HG02852 (cell line): ENCODE measurements around the gene RFX6.
A peak's percentile ranks its signal among the peaks of the same experiment; 100 is the strongest.

Experiments used
- ATAC-seq: cut with Tn5 transposase; IDR thresholded peaks from one replicate; pipeline ENCODE4 v1.9.1; 2021; ENCODE audit warnings: mild to moderate bottlenecking, moderate library complexity; ENCODE audit not compliant: unreplicated experiment

The RFX6 gene

GRCh38 chr6:116969211-116969863 is 92.3 kb downstream of the RFX6 start:
- ATAC-seq, result peak; percentile 80

DNA sequence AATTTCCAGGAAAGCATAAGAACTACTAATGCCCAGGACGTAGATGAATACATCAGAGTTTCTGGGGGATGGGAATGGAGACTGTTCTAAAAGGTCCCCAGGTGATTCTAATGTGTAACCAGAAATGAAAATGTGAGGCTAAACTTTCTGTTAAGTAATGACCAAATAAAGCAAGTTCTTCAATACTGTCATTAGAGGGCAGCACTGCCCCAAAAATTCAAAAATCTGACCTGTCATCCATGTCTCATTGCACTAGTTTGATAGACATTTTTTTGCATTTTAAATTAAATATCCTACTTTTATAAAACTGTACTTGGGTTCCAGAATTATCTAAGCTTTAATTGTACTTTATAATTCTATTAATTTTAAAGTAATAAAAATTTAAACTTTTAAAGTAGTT is 94.9 kb downstream of the RFX6 start:
- ATAC-seq, result peak; percentile 67

GRCh38 chr6:116973976-116974375 is 96.9 kb downstream of the RFX6 start:
- ATAC-seq, result no peak

GRCh38 chr6:116974526-116975316 is 97.7 kb downstream of the RFX6 start:
- ATAC-seq, result no peak

DNA sequence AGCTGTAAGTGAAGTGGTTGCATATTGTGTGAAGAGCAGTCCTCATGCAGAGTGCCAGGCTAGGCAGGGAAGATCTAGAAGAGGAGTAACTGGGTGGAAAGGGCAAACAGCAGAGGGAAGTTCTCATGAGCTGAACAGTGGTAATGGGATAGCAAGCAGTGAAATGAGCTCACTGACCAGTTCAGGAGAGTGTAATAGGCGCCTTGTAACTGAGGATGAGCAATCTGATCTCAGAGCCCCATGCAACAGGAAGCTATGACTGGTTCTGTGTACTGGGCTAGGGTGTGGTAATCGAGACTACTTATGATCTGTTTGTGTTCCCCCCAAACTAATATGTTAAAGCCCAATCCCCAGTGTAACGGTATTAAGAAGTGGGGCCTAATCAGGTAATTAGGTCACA is 98.6 kb downstream of the RFX6 start:
- no peak for ATAC-seq

DNA sequence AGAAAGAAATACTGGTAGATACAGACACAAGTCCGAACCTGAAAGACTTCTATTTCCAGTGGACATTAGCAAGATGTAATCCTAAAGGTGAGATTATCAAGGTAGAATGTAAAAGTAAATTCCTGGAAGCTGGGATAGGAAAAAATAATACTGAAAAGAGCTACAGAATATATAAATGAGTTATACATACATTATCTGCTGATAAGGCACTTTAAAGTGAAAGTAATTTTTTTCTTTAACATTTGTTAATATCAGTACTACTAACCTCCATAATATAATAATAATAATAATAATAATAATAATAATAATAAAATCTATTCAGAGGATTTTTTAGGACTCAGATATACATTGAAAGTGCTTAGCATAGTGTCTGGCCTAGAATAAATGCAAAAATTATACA is 102.5 kb downstream of the RFX6 start:
- no peak for ATAC-seq
